Astrocyte (in vitro differentiated cells and primary cell): ENCODE results near the gene LPO. TPM values are rescaled to one million over a fixed set of nuclear protein-coding genes. Genes with fewer than 3 reads are reported as not detected.

Experiments used
- DNase-seq: peaks from one replicate; pipeline ENCODE4 v3.0.0-alpha.2; 2010; ENCODE audit warnings: low read depth
- FAIRE-seq: peaks from 2 replicates; lab custom pipeline; 2011; peaks lifted over from hg19 to GRCh38; lab: Jason Lieb, UNC
- H2AFZ ChIP-seq: 2 replicates; pipeline ENCODE4 v1.6.0; 2012; ENCODE audit warnings: low read depth, low read length, inconsistent platforms
- H3K27ac ChIP-seq: 2 replicates; pipeline ENCODE4 v1.5.1; 2011; ENCODE audit warnings: low read depth, low read length, inconsistent platforms
- H3K27me3 ChIP-seq: 2 replicates; pipeline ENCODE4 v1.6.0; 2011; ENCODE audit warnings: low read length, inconsistent platforms; ENCODE audit not compliant: insufficient read depth
- H3K36me3 ChIP-seq: 2 replicates; pipeline ENCODE4 v1.5.1; 2011; ENCODE audit warnings: low read length, inconsistent platforms; ENCODE audit not compliant: insufficient read depth
- H3K4me1 ChIP-seq: 2 replicates; pipeline ENCODE4 v1.5.1; 2011; ENCODE audit warnings: low read length, inconsistent platforms; ENCODE audit not compliant: insufficient read depth
- H3K4me2 ChIP-seq: 2 replicates; pipeline ENCODE4 v1.6.0; 2012; ENCODE audit warnings: low read length, inconsistent platforms
- H3K4me3 ChIP-seq: 2 replicates; pipeline ENCODE4 v1.5.1; 2011; ENCODE audit warnings: low read depth, mild to moderate bottlenecking, low read length, inconsistent platforms; ENCODE audit not compliant: insufficient read depth
- H3K79me2 ChIP-seq: 2 replicates; pipeline ENCODE4 v1.6.0; 2012; ENCODE audit warnings: mild to moderate bottlenecking, low read length, inconsistent platforms; ENCODE audit not compliant: insufficient read depth
- H3K9ac ChIP-seq: 2 replicates; pipeline ENCODE4 v1.6.0; 2012; ENCODE audit warnings: mild to moderate bottlenecking, low read length, inconsistent platforms
- H3K9me3 ChIP-seq: 2 replicates; pipeline ENCODE4 v1.5.1; 2012; ENCODE audit warnings: low read depth, mild to moderate bottlenecking, low read length, inconsistent platforms; ENCODE audit not compliant: insufficient read depth
- H4K20me1 ChIP-seq: 2 replicates; pipeline ENCODE4 v1.6.0; 2012; ENCODE audit warnings: low read length, inconsistent platforms; ENCODE audit not compliant: insufficient read depth
- H3K27ac Mint-ChIP-seq: one replicate; pipeline ENCODE4 v1.8.0; 2021; ENCODE audit warnings: mild to moderate bottlenecking, mixed read lengths; ENCODE audit not compliant: unreplicated experiment
- H3K27me3 Mint-ChIP-seq: one replicate; pipeline ENCODE4 v1.8.0; 2021; ENCODE audit warnings: low read depth, mixed read lengths; ENCODE audit not compliant: unreplicated experiment
- H3K36me3 Mint-ChIP-seq: one replicate; pipeline ENCODE4 v1.8.0; 2021; ENCODE audit warnings: low read depth, mixed read lengths; ENCODE audit not compliant: unreplicated experiment
- H3K4me1 Mint-ChIP-seq: one replicate; pipeline ENCODE4 v1.8.0; 2021; ENCODE audit warnings: low read depth, mixed read lengths; ENCODE audit not compliant: unreplicated experiment
- H3K4me3 Mint-ChIP-seq: one replicate; pipeline ENCODE4 v1.8.0; 2021; ENCODE audit warnings: mild to moderate bottlenecking, moderate library complexity, mixed read lengths; ENCODE audit not compliant: unreplicated experiment
- H3K9me3 Mint-ChIP-seq: one replicate; pipeline ENCODE4 v1.8.0; 2021; ENCODE audit warnings: mild to moderate bottlenecking, mixed read lengths; ENCODE audit not compliant: unreplicated experiment
- EZH2 ChIP-seq: IDR thresholded peaks from 2 replicates; pipeline ENCODE4 v1.6.1; 2012; ENCODE audit warnings: mild to moderate bottlenecking, low read length, inconsistent platforms; ENCODE audit not compliant: insufficient read depth
- total RNA-seq: library from RNA; stranded (reverse); gene quantifications from 2 replicates; pipeline ENCODE4 v1.2.1, GENCODE V29; 2021
- TF ChIP-seq, protein P1 (sequence below): IDR thresholded peaks from 2 replicates; pipeline ENCODE4 v1.5.1; 2011; ENCODE audit warnings: low read depth, mild to moderate bottlenecking, inconsistent platforms, low read length, moderate library complexity; ENCODE audit not compliant: insufficient read depth

LPO gene
- total RNA-seq, 1 donor from 2014 or later = not detected

DNA sequence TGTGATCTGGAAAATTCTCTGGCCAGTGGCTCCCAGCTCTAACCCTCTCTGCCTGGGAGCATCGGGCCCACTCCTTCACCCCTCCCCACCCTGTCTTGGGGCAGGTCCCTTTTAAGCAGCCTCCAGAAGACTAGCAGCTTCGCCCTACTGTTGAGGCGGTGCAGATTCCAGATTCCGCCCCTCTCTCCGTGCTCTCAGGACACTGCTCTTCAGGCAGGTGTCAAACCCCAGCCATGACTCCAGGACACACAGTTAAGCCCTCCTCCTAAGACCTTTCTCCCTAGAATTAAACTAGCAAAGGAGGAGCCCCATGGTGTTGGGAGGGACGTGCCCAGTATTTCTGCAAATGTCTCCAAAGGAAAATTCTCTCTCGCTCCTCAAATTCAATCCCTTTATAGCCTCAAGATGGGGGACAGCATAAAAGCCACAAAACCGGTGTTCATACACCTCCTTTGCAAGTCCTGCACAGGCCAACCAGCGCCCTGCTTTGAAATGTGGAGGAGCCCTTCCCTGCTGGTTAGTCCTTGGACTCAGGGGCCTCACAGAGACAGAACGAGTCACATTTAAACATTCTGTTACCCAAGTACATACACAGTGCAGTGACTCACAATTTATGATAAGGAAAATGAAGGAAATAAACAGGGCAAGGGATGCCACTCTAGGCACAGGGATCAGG is 7.2 kb downstream of the LPO start:
- H3K9ac ChIP-seq = no peak overlapping the region
- Mint-ChIP-seq H3K4me3 (no peak overlapping the region), H3K36me3 (peaks cover 2% of the 10 kb centered on the region), H3K9me3 (peaks cover 13% of the 10 kb centered on the region), H3K4me1 (no peaks in the 10 kb centered on the region), H3K27me3 (peaks cover 85% of the 10 kb centered on the region), H3K27ac (no peak overlapping the region)
- H3K36me3 ChIP-seq = no peaks in the 10 kb centered on the region
- H3K79me2 ChIP-seq = no peaks in the 10 kb centered on the region
- no peaks in the 10 kb centered on the region for H3K9me3 ChIP-seq
- H3K4me1 ChIP-seq = no peaks in the 10 kb centered on the region
- DNase-seq (no peak), FAIRE-seq (no peak)
- no peak overlapping the region for H2AFZ ChIP-seq
- no peak overlapping the region for H3K4me2 ChIP-seq
- H3K27me3 ChIP-seq = peaks cover 50% of the 10 kb centered on the region
- no peak for TF ChIP-seq EZH2
- TF ChIP-seq, protein P1, sequence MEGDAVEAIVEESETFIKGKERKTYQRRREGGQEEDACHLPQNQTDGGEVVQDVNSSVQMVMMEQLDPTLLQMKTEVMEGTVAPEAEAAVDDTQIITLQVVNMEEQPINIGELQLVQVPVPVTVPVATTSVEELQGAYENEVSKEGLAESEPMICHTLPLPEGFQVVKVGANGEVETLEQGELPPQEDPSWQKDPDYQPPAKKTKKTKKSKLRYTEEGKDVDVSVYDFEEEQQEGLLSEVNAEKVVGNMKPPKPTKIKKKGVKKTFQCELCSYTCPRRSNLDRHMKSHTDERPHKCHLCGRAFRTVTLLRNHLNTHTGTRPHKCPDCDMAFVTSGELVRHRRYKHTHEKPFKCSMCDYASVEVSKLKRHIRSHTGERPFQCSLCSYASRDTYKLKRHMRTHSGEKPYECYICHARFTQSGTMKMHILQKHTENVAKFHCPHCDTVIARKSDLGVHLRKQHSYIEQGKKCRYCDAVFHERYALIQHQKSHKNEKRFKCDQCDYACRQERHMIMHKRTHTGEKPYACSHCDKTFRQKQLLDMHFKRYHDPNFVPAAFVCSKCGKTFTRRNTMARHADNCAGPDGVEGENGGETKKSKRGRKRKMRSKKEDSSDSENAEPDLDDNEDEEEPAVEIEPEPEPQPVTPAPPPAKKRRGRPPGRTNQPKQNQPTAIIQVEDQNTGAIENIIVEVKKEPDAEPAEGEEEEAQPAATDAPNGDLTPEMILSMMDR = no peak
- no peak overlapping the region for H3K27ac ChIP-seq
- no peaks in the 10 kb centered on the region for H4K20me1 ChIP-seq
- H3K4me3 ChIP-seq = no peak overlapping the region

- Histone ChIP-seq H3K79me2 (no peaks in the 10 kb centered on the region), H3K36me3 (no peaks in the 10 kb centered on the region), H3K4me2 (no peak overlapping the region), H3K9me3 (no peaks in the 10 kb centered on the region), H3K4me1 (no peaks in the 10 kb centered on the region), H2AFZ (no peak overlapping the region), H3K9ac (no peak overlapping the region), H4K20me1 (no peaks in the 10 kb centered on the region), H3K27ac (no peak overlapping the region), H3K27me3 (peaks cover 48% of the 10 kb centered on the region), H3K4me3 (no peak overlapping the region)
- Mint-ChIP-seq H3K36me3 (peaks cover 2% of the 10 kb centered on the region), H3K27me3 (peaks cover 87% of the 10 kb centered on the region), H3K4me1 (no peaks in the 10 kb centered on the region), H3K27ac (no peak overlapping the region), H3K9me3 (peaks cover 13% of the 10 kb centered on the region), H3K4me3 (no peak overlapping the region)
- FAIRE-seq (no peak), DNase-seq (no peak)
- TF ChIP-seq, protein P1 = no peak
- no peak for TF ChIP-seq EZH2
Observed at GRCh38 chr17:58246104-58246740, 7.8 kb downstream of the LPO start.

DNA sequence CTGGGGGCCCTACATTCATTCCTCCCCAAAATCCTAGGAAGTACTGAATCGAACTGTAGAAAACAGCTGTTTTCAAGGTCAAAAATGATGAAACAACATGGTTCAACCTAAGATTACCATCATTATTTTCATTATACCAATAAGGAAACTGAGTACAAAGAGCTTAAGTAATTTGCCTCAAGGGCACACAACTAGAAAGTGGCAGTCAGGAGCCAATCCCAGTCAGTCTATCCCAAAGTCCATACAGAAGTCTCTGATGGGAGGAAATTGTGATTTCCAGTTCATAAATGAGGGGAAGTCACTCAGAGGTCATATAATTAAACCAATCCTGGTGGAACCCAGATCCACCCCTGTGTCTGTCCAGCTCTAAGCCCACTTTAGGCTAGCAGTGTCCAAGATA is 8.4 kb downstream of the LPO start:
- no peaks in the 10 kb centered on the region for H3K79me2 ChIP-seq
- DNase-seq (no peak), FAIRE-seq (no peak)
- H3K27ac ChIP-seq = no peak overlapping the region
- no peaks in the 10 kb centered on the region for H3K36me3 ChIP-seq
- H3K27me3 ChIP-seq = peaks cover 49% of the 10 kb centered on the region
- no peak overlapping the region for H3K9ac ChIP-seq
- Mint-ChIP-seq H3K36me3 (peaks cover 2% of the 10 kb centered on the region), H3K4me1 (no peaks in the 10 kb centered on the region), H3K4me3 (no peak overlapping the region), H3K27me3 (peaks cover 87% of the 10 kb centered on the region), H3K27ac (no peak overlapping the region), H3K9me3 (peaks cover 11% of the 10 kb centered on the region)
- H3K4me2 ChIP-seq = no peak overlapping the region
- H2AFZ ChIP-seq = no peak overlapping the region
- no peaks in the 10 kb centered on the region for H3K4me1 ChIP-seq
- H3K9me3 ChIP-seq = no peaks in the 10 kb centered on the region
- H4K20me1 ChIP-seq = no peaks in the 10 kb centered on the region
- TF ChIP-seq, protein P1 = no peak
- no peak for TF ChIP-seq EZH2
- H3K4me3 ChIP-seq = no peak overlapping the region
